NCI-H510A (cell line): ENCODE measurements around the gene OPHN1.

ENCODE experiments used
- DNase-seq: peaks from one replicate; lab custom pipeline; 2025; lab: John Stamatoyannopoulos, UW

OPHN1 gene

GRCh38 chrX:68433155-68433980, at the start of gene OPHN1:
TSS of gene OPHN1 (minus strand) at chrX:68433495. CDS start at chrX:68433020, 475 bp downstream.
- DNase-seq = peak; percentile 43

GRCh38 chrX:68480969-68481368, 47.7 kb upstream of the OPHN1 start:
- no peak for DNase-seq

- DNase-seq = no peak
Observed at GRCh38 chrX:68464796-68465195, 31.5 kb upstream of the OPHN1 start.

- no peak for DNase-seq
Observed at GRCh38 chrX:68463880-68464279, 30.6 kb upstream of the OPHN1 start.

GRCh38 chrX:68462653-68463052, 29.4 kb upstream of the OPHN1 start:
- no peak for DNase-seq

- DNase-seq = no peak
Observed at GRCh38 chrX:68462197-68462596, 28.9 kb upstream of the OPHN1 start.

GRCh38 chrX:68461576-68461975, 28.3 kb upstream of the OPHN1 start:
- no peak for DNase-seq

- DNase-seq = no peak
Observed at GRCh38 chrX:68461093-68461492, 27.8 kb upstream of the OPHN1 start.

- DNase-seq = no peak
Observed at GRCh38 chrX:68455151-68455510, 21.8 kb upstream of the OPHN1 start.

GRCh38 chrX:68454476-68455150, 21.3 kb upstream of the OPHN1 start:
- no peak for DNase-seq

GRCh38 chrX:68451720-68452119, 18.4 kb upstream of the OPHN1 start:
- no peak for DNase-seq

- DNase-seq = no peak
Observed at GRCh38 chrX:68443155-68443868, 10.0 kb upstream of the OPHN1 start.

- DNase-seq = no peak
Observed at GRCh38 chrX:68440940-68441339, 7.6 kb upstream of the OPHN1 start.

- DNase-seq = no peak
Observed at GRCh38 chrX:68440442-68440841, 7.1 kb upstream of the OPHN1 start.

- DNase-seq = no peak
Observed at GRCh38 chrX:68439341-68439740, 6.0 kb upstream of the OPHN1 start.

- peak; percentile 8 for DNase-seq
Observed at GRCh38 chrX:68438575-68438974, 5.3 kb upstream of the OPHN1 start.

GRCh38 chrX:68433981-68434299, 645 bp upstream of the OPHN1 start:
- DNase-seq = no peak

- no peak for DNase-seq
Observed at GRCh38 chrX:68432648-68433047, 647 bp downstream of the OPHN1 start.

- DNase-seq = no peak
Observed at GRCh38 chrX:68431836-68432235, 1.5 kb downstream of the OPHN1 start.

GRCh38 chrX:68429216-68429615, 4.1 kb downstream of the OPHN1 start:
- no peak for DNase-seq

- DNase-seq = no peak
Observed at GRCh38 chrX:68428431-68428830, 4.9 kb downstream of the OPHN1 start.

GRCh38 chrX:68424719-68425118, 8.6 kb downstream of the OPHN1 start:
- DNase-seq = no peak

- DNase-seq = no peak
Observed at GRCh38 chrX:68422478-68422877, 10.8 kb downstream of the OPHN1 start.
